Nephron progenitor cell (in vitro differentiated cells): ENCODE data around the gene MYO5B.

Source experiments
- DNase-seq: peaks from one replicate; pipeline ENCODE4 v3.0.0; 2021
- H3K27ac Mint-ChIP-seq: 2 replicates; pipeline ENCODE4 v1.8.0; 2021; ENCODE audit warnings: mild to moderate bottlenecking, moderate library complexity, mixed read lengths
- H3K27me3 Mint-ChIP-seq: 2 replicates; pipeline ENCODE4 v1.8.0; 2021; ENCODE audit warnings: mild to moderate bottlenecking, low read depth, mixed read lengths; ENCODE audit not compliant: poor library complexity
- H3K36me3 Mint-ChIP-seq: 2 replicates; pipeline ENCODE4 v1.8.0; 2021; ENCODE audit warnings: low read depth, mixed read lengths
- H3K4me1 Mint-ChIP-seq: 2 replicates; pipeline ENCODE4 v1.8.0; 2021; ENCODE audit warnings: mixed read lengths
- H3K4me3 Mint-ChIP-seq: 2 replicates; pipeline ENCODE4 v1.8.0; 2021; ENCODE audit warnings: mild to moderate bottlenecking, moderate library complexity, mixed read lengths
- H3K9me3 Mint-ChIP-seq: 2 replicates; pipeline ENCODE4 v1.8.0; 2021; ENCODE audit warnings: mild to moderate bottlenecking, moderate library complexity, mixed read lengths
- TF ChIP-seq, protein P1 (sequence below): fragments of 200-600 bp; sonication (generic); IDR thresholded peaks from 2 replicates; pipeline ENCODE4 v1.5.0; 2021; ENCODE audit warnings: antibody characterized with exemption

Gene MYO5B

DNA sequence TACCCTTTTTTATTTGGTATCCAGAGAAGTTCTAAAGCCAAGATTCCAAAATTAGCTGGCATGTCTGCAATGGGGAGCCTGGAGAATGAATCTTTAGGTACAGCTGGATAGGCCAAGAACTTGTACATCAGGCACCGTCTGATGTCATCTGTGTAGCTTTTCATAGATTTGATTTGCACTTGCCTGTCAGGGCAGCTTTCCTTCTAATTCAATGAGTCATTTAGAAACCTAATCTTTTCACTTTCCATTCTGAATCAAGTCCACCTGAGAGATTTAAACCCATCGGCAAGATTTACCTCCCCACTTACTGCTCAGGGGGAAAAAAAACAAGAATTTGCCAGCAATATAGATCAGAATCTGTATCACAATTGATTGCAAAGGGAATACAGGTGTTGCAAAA is 320.7 kb downstream of the MYO5B start:
- Mint-ChIP-seq H3K4me3 (no peak overlapping the region), H3K27ac (no peak overlapping the region), H3K27me3 (peaks cover 19% of the 10 kb centered on the region), H3K4me1 (no peaks in the 10 kb centered on the region), H3K36me3 (no peaks in the 10 kb centered on the region), H3K9me3 (no peaks in the 10 kb centered on the region)
- TF ChIP-seq, protein P1, sequence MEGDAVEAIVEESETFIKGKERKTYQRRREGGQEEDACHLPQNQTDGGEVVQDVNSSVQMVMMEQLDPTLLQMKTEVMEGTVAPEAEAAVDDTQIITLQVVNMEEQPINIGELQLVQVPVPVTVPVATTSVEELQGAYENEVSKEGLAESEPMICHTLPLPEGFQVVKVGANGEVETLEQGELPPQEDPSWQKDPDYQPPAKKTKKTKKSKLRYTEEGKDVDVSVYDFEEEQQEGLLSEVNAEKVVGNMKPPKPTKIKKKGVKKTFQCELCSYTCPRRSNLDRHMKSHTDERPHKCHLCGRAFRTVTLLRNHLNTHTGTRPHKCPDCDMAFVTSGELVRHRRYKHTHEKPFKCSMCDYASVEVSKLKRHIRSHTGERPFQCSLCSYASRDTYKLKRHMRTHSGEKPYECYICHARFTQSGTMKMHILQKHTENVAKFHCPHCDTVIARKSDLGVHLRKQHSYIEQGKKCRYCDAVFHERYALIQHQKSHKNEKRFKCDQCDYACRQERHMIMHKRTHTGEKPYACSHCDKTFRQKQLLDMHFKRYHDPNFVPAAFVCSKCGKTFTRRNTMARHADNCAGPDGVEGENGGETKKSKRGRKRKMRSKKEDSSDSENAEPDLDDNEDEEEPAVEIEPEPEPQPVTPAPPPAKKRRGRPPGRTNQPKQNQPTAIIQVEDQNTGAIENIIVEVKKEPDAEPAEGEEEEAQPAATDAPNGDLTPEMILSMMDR = no peak
- DNase-seq = no peak

DNA sequence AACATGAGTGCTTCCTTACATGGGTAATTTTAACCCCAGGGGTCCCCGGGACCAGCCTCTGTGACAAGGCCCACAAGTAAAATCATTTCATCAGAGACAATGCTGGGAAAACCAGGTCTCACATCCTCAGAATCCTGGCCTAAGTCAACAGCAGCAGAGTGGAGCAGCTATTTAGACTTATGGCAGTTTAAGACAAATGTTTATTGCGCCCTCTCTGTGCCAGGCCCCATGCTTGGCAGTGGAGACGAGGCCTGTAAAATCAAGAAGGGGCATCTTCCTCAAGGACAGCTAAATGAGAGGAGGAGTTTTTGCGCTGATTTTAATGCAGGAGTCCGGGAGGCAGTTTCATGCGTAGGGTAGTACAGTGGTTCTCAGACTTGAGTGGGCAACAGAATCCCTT is 325.6 kb downstream of the MYO5B start:
- peaks cover 9% of the 10 kb centered on the region for H3K27me3 Mint-ChIP-seq
- H3K4me1 Mint-ChIP-seq = no peaks in the 10 kb centered on the region
- no peak overlapping the region for H3K4me3 Mint-ChIP-seq
- TF ChIP-seq, protein P1 = no peak
- no peaks in the 10 kb centered on the region for H3K9me3 Mint-ChIP-seq
- H3K36me3 Mint-ChIP-seq = no peaks in the 10 kb centered on the region
- no peak for DNase-seq
- H3K27ac Mint-ChIP-seq = no peak overlapping the region

DNA sequence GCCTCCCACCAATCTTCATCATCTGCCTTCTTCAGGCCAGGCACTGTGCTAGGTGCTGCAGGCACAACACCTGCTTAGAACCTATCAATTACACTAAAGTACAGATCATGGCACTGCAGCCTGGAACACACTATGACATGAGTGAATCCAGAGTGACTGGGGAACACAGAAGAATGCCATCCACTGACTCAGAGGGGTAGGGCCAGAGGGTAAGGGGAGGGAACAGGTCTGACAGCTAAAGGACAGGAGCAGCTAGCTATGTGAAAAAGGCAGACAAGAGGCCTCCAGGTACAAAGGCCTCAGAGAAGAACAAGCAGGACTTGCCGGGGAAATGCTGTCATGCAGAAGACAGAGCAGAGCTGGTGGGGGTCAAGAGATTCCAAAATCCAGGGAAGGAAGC is 328.3 kb downstream of the MYO5B start:
- H3K4me1 Mint-ChIP-seq = peaks cover 1% of the 10 kb centered on the region
- H3K4me3 Mint-ChIP-seq = no peak overlapping the region
- no peak for DNase-seq
- H3K27ac Mint-ChIP-seq = no peak overlapping the region
- TF ChIP-seq, protein P1 = no peak
- H3K27me3 Mint-ChIP-seq = peaks cover 2% of the 10 kb centered on the region
- H3K36me3 Mint-ChIP-seq = no peaks in the 10 kb centered on the region
- no peaks in the 10 kb centered on the region for H3K9me3 Mint-ChIP-seq

DNA sequence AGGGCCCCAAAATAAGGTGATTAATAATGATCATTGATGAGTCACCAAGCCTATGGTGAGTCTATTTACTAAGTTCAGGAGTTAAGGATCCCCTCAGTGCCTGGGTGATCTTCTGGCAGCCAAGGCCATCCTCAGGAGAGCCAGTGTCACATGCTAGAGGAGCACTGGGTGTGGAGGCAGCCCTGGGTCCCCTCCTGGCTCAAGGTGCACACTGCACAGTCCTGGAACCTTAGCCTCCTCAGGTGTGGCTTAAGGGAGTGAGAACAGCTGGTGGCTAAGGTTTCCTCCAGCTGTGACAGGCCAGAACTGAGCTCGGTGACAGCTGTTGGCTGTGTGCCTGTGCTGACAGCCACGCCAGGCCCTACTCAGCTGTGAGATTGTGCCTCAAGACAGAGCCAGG is 329.5 kb downstream of the MYO5B start:
- Mint-ChIP-seq H3K4me3 (no peak overlapping the region), H3K27ac (no peak overlapping the region), H3K4me1 (peaks cover 3% of the 10 kb centered on the region), H3K9me3 (no peaks in the 10 kb centered on the region), H3K36me3 (no peaks in the 10 kb centered on the region), H3K27me3 (peaks cover 2% of the 10 kb centered on the region)
- DNase-seq = no peak
- TF ChIP-seq, protein P1 = no peak

DNA sequence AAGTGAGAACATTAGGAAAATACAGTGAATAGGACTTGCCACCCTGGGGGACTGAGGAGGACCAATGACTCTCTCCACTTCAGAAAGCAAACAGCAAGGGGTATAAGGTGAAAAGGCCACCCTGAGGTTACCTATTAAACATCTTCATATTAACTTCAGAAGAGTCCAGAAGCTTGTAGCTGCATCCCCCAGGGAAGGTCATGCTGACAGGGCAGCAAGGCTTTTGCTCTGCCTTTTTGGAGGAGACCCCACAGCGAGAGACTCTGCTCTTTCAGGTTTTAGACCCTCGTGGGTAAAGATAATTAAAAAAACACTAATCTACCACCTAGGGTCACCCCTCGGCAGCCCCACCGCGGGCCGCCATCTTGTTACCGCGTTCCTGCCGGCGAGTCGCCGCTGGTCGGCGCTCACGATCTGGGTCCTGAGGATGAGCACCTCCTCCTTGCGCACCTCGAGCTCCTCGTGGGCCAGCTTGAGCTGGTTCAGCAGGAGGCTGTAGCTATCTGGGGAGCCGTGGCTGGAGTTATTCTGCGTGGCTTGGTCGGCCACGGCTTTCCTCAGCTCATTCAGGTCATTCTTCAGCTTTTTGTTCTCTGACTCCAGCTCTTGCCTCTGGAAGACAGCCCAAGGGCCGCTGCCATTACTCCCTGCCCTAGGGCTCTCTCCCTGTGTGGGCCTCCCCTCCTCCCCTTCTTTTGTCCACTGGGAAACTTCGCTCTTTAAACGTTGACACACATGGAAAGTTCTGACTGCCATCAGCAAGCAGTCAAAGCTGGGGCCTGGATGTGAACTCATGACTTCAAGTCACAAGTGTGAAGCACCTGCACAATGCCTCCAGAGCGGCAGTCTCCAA is 331.0 kb downstream of the MYO5B start:
- no peak for DNase-seq
- H3K27ac Mint-ChIP-seq = no peak overlapping the region
- TF ChIP-seq, protein P1 = no peak
- peaks cover 5% of the 10 kb centered on the region for H3K27me3 Mint-ChIP-seq
- H3K9me3 Mint-ChIP-seq = no peaks in the 10 kb centered on the region
- H3K4me3 Mint-ChIP-seq = no peak overlapping the region
- H3K4me1 Mint-ChIP-seq = peaks cover 3% of the 10 kb centered on the region
- H3K36me3 Mint-ChIP-seq = no peaks in the 10 kb centered on the region
